ENCODE results near the gene SLFN12L.
"Not testable (repeated sequence)": the region's sequence is repeated elsewhere in the genome, so short reads cannot be mapped to it uniquely, and the experiment has no call there.

SLFN12L gene

DNA sequence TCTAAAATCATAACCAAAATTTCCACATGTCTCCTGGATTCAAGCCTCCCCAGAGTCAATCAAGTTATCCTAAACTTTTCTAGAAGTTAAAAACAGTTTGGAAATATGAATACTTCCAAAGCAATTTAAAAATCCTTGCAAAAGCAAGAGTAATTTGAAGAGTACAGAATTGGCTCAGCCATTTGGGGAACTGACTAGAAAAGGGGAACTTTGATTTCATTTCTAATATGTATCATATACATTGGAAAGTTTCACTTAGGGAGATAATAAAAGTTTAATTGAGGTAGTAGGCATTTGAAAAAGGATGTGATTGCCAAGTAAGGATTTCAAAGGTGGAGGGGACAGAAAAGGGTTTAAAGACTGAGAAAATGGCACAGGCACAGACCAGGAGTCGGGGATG is 9.0 kb upstream of the SLFN12L start:
- in situ Hi-C loops (cut with MboI; ENCODE audit: low pct_unique_long_range_greater_than_20kb, low sequenced_read_pairs): loop anchor here (25.0 kb wide), 1 partner anchor 184 kb away; the partner anchor contains the start of gene SLFN11
- no peak for DNase-seq

DNA sequence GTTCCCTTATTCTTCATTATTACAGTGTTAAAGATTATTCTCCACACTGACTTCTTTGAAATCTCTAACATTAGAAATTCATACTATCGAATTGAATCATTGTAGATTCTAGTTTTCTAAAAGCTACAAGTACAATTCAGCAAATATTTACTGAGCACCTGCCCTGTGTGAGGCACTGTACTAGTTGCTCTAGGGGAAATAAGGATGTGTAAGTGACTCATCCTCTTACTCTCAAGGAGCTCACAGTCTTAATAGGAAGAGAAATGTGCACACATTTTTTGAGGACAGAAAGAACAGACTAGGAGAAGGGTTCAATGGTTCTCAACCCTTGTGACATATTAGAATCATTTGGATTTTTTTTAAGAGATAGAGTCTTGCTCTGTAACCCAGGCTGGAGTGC is 7.7 kb upstream of the SLFN12L start:
- in situ Hi-C loops (cut with MboI; ENCODE audit: low pct_unique_long_range_greater_than_20kb, low sequenced_read_pairs): loop anchor here (25.0 kb wide), 1 partner anchor 183 kb away; the partner anchor contains the start of gene SLFN11
- DNase-seq: no peak

DNA sequence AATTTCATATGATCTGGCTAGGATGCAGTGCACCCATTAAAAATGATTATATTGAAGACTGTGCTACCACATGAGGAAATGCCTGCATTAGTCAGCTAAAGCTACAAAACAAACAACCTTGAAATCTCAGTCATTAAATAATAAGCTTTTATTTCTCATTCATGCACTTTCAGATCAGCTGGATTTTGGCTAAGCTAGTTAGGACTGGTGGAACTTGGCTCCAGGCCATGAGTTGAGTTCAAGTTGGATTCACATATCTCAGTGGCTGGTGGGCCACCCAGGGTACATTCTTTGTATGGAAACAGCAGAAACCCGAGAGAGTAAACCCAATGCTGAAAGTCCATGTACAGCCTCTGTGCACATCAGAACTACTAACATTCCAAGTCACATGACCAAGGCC is 6.4 kb upstream of the SLFN12L start:
- in situ Hi-C loops (cut with MboI; ENCODE audit: low pct_unique_long_range_greater_than_20kb, low sequenced_read_pairs): loop anchor here (25.0 kb wide), 1 partner anchor 182 kb away; the partner anchor contains the start of gene SLFN11
- no peak for DNase-seq

DNA sequence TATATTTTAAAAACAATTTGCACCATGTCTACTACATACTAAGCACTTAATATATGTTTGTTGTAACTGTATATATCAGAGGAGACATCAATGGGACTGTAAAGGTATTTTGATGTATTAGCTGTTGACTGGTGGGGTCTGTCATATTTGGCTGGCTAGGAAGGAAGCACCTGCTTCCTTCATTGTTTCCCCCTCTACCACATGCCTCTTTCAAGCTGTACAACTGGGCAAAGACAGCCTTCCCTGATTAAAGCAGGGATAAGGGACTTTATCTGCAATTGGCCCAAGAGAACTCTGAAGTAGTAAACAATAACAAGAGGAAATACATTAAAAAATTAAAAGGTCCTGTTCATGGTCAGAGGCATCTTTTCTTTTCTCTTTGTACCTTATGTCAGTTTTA is 5.5 kb upstream of the SLFN12L start:
- in situ Hi-C loops (cut with MboI; ENCODE audit: low pct_unique_long_range_greater_than_20kb, low sequenced_read_pairs): loop anchor here (25.0 kb wide), 1 partner anchor 181 kb away; the partner anchor contains the start of gene SLFN11
- DNase-seq: peak; percentile 80

DNA sequence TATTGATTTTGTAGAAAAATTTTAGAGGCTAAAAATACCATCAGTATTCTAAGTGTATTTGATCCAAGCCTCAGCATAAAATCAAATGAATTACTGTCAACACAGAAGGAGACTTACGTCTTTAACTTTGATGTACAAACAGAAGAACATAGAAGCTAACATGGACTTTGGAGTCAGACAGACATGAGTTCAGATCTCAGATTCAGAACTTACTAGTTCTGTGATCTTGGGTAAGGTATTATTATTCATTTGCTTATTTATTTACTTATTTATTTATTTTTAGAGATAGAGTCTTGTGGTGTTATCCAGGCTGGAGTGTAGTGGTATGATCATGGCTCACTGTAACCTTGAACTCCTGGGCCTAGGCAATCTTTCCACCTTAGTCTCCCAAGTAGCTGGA is 4.0 kb upstream of the SLFN12L start:
- no peak for DNase-seq
- in situ Hi-C loops (cut with MboI; ENCODE audit: low pct_unique_long_range_greater_than_20kb, low sequenced_read_pairs): loop anchor here (25.0 kb wide), 1 partner anchor 179 kb away; the partner anchor contains the start of gene SLFN11

DNA sequence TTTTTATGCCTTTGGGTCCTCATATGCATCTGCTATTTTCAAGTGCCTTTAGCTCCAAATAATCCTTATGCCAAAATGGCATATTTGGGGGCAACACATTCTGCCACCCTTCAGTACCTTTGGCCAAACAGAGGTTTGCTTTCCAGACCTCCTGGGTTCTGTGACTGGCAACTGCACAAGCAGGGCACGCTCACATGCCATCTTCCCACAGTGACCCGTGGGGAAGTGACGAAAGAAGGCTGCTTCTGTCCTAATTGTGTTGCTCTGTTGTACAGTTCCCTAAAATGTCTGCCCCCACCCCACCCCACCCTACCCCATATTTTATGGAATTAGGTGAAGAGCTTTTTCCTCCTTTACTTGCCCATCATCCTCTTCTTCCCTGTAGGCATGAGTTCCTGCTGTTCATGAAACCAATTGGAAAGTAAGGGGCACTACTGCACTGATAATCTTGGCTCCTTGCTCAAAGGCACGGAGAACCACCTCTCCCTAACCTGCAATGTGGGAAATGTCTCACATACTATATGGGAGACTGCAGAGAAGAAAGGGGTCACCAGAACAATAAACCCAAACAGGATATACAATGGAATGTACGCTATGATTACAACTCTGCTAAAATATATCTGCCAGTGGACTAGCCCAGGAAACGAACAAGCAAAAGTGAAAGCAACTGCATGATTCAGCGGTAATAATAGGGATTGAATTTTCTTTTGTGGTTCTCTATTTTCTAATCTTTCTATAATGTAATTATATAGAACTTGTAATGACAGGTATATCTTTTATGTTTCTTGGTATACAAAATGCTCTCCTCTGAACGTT is 3.3 kb upstream of the SLFN12L start:
- DNase-seq: peak; percentile 58
- in situ Hi-C loops (cut with MboI; ENCODE audit: low pct_unique_long_range_greater_than_20kb, low sequenced_read_pairs): loop anchor here (25.0 kb wide), 1 partner anchor 178 kb away; the partner anchor contains the start of gene SLFN11

DNA sequence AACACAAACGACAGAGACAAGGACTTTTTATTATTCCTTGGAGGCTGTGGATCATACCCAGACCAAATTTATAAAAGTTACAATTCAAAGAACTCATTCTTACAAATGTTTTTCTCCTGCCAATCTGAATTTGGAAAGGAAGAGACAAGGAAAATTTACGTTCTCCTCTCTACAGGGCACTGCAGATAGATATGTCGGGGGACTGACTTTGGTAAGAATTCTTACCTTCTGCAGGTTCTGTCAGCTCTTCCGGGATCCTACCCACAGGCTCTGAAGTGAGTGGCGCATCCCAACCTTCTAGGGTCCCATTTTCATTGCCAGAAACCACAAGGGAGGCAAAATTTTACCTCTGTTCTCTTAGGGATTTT is 2.2 kb upstream of the SLFN12L start:
- no peak for DNase-seq
- in situ Hi-C loops (cut with MboI; ENCODE audit: low pct_unique_long_range_greater_than_20kb, low sequenced_read_pairs): loop anchor here (25.0 kb wide), 1 partner anchor 177 kb away; the partner anchor contains the start of gene SLFN11

DNA sequence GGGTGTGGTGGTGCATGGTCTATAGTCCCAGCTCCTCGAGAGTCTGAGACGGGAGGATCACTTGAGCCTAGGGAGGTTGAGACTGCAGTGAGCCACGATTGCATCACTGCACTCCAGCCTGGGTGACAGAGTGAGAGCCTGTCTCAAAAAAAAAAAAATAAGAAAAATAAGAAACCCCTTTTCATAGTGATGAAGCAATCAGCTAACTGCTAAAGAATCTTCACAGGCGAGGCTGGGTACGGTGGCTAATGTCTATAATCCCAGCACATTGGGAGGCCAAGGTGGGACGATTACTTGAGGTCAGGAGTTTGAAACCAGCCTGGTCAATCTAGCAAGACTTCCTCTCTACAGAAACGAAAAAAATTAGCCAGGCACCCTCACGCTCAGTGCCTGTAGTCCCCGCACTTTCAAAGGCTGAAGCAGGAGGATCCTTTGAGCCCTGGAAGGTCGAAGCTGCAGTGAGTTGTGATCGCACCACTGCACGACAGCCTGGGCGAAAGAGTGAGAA is 760 bp downstream of the SLFN12L start:
- peak; percentile 57 for DNase-seq
- in situ Hi-C loops (cut with MboI; ENCODE audit: low pct_unique_long_range_greater_than_20kb, low sequenced_read_pairs): loop anchor here (25.0 kb wide), 1 partner anchor 174 kb away; the partner anchor contains the start of gene SLFN11

DNA sequence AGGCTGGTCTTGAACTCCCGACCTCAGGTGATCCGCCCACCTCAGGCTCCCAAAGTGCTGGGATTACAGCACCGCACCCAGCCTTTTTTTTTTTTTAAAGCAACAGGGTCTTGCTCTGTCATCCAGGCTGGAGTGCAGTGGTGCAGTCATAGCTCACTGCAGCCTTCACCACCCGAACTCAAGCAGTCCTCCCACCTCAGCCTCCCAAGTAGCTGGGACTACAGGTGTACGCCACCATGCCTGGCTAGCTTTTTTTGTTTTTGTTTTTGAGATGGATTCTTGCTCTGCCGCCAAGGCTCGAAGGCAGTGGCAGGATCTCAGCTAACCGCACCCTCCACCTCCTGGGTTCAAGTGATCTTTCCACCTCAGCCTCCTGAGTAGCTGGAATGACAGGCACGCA is 2.1 kb downstream of the SLFN12L start:
- not testable (repeated sequence) for DNase-seq
- in situ Hi-C loops (cut with MboI; ENCODE audit: low pct_unique_long_range_greater_than_20kb, low sequenced_read_pairs): loop anchor here (25.0 kb wide), 1 partner anchor 173 kb away; the partner anchor contains the start of gene SLFN11

DNA sequence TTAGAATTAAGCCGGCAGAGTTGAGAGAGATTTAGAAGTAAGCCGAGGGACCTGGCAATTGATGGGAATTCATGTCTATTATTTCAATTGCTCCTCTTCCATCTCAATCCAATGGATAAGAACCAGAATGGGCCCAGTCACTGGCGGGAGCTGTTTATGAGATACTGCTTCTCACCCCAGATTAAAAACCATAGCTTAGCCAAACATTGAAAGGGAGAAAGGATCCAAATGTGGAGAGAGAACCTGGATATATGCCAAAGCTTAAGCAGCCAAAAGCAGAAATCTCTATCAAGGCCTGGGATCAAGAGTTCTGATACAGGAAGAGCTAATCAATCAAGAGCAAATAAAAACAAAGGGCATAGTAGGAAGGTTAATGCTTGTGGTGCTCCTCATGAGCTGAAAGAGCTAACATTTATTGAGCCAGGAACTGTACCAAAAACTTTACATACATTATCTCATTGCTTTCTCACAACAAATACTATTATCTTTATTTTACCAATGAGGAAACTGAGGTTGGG is 2.8 kb downstream of the SLFN12L start:
- in situ Hi-C loops (cut with MboI; ENCODE audit: low pct_unique_long_range_greater_than_20kb, low sequenced_read_pairs): loop anchor here (25.0 kb wide), 1 partner anchor 172 kb away; the partner anchor contains the start of gene SLFN11
- DNase-seq: no peak

DNA sequence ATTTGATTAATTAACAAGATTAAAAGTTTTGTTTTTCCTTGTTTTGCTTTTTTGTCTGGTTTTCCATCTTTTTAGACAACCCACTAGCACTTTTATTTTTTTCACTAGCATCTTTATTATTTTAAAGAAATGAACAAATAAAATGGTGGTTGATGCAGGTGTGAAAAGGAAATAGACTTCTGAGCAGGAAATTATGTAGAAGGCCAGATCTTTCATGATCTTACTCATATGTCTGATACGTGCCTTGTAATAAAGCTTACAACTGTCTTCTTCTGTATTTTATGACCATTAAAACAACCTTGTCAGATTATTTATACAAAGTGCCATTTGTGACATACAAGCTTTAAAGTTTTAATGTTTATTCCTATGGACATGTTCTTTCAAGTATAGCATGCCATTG is 6.3 kb downstream of the SLFN12L start:
- DNase-seq: no peak
- in situ Hi-C loops (cut with MboI; ENCODE audit: low pct_unique_long_range_greater_than_20kb, low sequenced_read_pairs): loop anchor here (25.0 kb wide), 1 partner anchor 169 kb away; the partner anchor contains the start of gene SLFN11

DNA sequence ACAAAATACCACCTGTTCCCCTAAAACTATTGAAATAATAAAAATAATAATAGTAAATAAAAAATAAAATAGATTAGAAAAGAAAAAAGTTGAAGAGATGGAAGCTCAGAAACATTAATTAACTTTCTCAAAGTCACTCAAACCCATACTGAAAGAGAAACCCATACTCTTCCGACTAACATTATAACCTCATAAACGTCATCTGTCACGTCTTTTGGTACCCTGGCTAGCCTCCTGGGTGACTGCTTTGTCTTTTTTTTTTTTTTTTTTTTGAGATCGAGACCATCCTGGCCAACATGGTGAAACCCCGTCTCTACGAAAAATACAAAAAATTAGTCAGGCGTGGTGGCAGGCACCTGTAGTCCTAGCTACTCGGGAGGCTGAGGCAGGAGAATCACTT is 7.6 kb downstream of the SLFN12L start:
- in situ Hi-C loops (cut with MboI; ENCODE audit: low pct_unique_long_range_greater_than_20kb, low sequenced_read_pairs): loop anchor here (25.0 kb wide), 1 partner anchor 168 kb away; the partner anchor contains the start of gene SLFN11
- no peak for DNase-seq

DNA sequence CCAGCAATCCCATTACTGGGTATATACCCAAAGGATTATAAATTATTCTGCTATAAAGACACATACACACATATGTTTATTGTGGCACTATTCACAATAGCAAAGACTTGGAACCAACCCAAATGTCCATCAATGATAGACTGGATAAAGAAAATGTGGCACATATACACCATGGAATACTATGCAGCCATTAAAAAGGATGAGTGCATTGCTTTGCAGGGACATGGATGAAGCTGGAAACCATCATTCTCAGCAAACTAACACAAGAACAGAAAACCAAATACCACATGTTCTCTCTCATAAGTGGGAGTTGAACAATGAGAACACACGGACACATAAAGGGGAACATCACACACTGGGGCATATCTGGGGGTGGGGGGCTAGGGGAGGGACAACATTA is 8.2 kb downstream of the SLFN12L start:
- in situ Hi-C loops (cut with MboI; ENCODE audit: low pct_unique_long_range_greater_than_20kb, low sequenced_read_pairs): loop anchor here (25.0 kb wide), 1 partner anchor 167 kb away; the partner anchor contains the start of gene SLFN11
- DNase-seq: not testable (repeated sequence)

DNA sequence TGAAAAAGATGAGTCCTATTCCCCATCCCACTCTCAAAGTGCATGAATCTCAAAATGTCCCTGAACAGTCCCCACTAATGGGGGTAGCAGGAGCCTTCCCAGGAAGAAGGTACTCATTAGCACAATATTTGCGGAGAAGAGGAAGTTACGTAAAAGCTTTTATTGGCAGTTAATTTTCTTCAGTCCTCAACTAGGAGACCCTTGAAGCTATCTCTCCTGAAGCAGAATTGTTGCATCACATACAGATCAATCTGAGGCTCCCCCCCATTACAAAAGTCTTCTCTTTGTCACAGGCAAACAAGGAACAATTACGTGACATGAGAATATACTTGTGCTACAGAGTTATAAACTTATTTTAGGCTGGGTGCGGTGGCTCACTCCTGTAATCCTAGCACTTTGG is 14.2 kb downstream of the SLFN12L start:
- in situ Hi-C loops (cut with MboI; ENCODE audit: low pct_unique_long_range_greater_than_20kb, low sequenced_read_pairs): no loop called here
- peak; percentile 47 for DNase-seq

DNA sequence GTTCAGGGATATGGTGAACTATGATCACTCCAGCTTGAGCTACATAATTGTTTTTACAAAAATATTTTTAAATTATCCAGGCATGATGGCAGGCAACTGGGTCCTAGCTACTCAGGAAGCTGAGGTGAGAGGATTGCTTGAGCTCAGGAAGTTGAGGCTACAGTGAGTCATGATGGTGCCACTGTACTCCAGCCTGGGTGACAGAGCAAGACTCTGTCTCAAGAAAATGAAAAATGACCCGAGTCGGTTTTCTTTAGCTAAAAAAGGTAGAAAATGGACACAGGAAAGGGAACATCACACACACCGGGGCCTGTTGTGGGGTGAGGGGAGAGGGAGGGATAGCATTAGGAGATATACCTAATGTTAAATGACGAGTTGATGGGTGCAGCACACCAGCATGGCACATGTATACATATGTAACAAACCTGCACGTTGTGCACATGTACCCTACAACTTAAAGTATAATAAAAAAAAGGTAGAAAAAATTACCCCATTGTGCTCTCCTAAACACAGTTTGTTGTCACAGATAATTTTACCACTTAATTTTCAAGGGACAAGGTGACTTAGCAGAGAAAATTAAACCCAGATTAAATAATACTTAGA is 15.7 kb downstream of the SLFN12L start:
- in situ Hi-C loops (cut with MboI; ENCODE audit: low pct_unique_long_range_greater_than_20kb, low sequenced_read_pairs): not testable (repeated sequence)
- DNase-seq: peak; percentile 74

DNA sequence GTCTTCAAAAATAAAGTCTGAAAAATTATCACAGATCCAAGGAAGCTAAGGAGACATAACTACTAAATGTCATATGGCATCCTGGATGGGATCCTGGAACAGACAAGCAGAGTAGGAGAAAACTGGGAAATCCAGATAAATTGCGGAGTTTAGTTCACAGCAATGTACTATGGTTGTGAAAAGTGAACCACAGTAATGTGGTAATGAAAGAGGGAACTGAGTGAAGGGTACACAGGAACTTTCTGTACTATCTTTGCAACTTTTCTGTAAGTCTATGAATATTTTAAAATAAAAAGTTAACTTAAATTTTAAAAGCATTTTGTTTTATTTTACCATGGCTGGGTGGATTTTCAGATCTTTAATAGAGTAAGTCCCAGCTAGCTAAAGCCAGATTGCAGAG is 16.3 kb downstream of the SLFN12L start:
- DNase-seq: no peak
- in situ Hi-C loops (cut with MboI; ENCODE audit: low pct_unique_long_range_greater_than_20kb, low sequenced_read_pairs): no loop called here

DNA sequence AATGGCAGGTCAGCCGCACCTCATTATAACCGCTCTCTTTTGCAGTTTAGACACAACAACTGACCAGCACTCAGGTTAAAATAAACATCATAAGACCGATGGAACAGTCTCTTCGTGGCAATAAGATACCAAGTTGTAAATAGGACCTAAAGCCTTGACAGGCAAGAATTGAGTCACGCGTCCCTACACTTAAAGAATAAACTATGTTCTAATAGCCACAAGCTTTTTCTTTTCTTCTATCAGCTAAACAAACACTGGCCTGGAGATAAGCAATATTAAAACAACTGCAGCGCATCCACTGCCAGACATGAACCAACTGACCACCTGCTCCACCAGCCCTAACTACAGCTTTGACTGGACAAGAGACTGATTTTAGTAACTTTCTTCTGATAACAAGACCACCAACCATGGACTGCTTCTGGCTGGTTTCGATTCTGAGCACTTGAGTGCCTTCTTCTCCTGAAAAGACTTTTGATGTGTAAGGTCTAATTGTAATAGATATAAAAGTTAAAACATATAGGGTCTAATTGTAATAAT is 17.5 kb downstream of the SLFN12L start:
- in situ Hi-C loops (cut with MboI; ENCODE audit: low pct_unique_long_range_greater_than_20kb, low sequenced_read_pairs): no loop called here
- DNase-seq: no peak

DNA sequence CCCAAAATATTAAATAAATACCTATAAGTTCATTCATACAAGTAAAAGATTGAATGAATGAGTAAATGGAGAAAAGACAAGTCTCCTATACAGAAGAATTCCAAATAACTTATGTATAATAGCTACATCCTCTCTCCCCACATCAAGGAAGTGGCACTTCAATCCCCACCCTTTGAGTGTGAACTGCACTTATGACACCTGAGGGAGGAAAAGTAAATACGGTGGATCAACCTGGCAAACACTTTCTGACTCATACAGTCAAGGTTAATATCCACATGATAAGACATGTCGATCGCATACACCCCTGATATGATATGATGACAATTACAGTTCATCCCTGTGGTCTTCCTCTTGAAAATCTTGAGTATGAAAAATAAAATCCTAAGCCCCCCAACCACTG is 18.0 kb downstream of the SLFN12L start:
- in situ Hi-C loops (cut with MboI; ENCODE audit: low pct_unique_long_range_greater_than_20kb, low sequenced_read_pairs): no loop called here
- no peak for DNase-seq

DNA sequence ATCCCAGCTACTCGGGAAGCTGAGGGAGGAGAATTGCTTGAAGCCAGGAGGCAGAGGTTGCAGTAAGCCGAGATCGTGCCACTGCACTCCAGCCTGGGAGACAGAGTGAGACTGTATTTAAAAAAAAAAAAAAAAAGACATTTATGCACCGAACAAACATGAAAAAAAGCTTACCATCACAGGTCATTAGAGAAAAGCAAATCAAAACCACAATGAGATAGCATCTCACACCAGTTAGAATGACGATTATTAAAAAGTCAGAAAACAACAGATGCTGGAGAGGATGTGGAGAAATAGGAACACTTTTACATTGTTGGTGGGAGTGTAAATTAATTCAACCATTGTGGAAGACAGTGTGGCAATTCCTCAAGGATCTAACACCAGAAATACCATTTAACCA is 19.0 kb downstream of the SLFN12L start:
- DNase-seq; in situ Hi-C loops (cut with MboI; ENCODE audit: low pct_unique_long_range_greater_than_20kb, low sequenced_read_pairs): not testable (repeated sequence)

Measured in KBM-7 (cell line).